ENCODE measurements around the gene STK38. TPM values are rescaled to one million over a fixed set of nuclear protein-coding genes. Genes with fewer than 3 reads are reported as not detected.

The STK38 gene
- total RNA-seq, 2 donors from 2014 or later = 23.1 to 23.2 TPM

DNA sequence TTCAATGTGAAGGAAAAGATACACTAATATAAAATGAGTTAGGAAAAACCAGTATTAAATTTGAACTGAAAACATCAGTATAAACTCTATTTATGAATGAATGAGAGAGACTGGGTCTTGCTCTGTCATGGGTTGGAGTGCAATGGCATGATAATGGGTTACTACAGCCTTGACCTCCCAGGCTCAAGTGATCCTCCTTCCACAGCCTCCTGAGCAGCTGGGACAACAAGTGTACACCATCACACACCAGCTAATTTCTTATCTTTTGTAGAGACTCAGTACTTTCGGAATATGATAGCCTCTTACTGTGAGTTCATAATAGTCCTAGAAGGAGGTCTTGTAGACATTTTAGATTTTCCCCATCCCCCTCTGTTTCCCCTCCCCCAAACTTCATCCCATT is 83.0 kb downstream of the STK38 start:
- H3K4me1 ChIP-seq (ENCODE audit: control insufficient read depth in 1 of 2, low read depth in 2 of 2) = peaks cover 3 to 5% of the 10 kb centered on the region in 2 donors
- no peaks in the 10 kb centered on the region for H3K27me3 ChIP-seq (replicated peaks; ENCODE audit: insufficient read depth)
- peaks cover 3% of the 10 kb centered on the region for H3K36me3 ChIP-seq
- no peak for DNase-seq (ENCODE audit: low spot score)
- TF ChIP-seq, protein P1, sequence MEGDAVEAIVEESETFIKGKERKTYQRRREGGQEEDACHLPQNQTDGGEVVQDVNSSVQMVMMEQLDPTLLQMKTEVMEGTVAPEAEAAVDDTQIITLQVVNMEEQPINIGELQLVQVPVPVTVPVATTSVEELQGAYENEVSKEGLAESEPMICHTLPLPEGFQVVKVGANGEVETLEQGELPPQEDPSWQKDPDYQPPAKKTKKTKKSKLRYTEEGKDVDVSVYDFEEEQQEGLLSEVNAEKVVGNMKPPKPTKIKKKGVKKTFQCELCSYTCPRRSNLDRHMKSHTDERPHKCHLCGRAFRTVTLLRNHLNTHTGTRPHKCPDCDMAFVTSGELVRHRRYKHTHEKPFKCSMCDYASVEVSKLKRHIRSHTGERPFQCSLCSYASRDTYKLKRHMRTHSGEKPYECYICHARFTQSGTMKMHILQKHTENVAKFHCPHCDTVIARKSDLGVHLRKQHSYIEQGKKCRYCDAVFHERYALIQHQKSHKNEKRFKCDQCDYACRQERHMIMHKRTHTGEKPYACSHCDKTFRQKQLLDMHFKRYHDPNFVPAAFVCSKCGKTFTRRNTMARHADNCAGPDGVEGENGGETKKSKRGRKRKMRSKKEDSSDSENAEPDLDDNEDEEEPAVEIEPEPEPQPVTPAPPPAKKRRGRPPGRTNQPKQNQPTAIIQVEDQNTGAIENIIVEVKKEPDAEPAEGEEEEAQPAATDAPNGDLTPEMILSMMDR (IDR thresholded peaks at IDR 0.05) = no peak
- H3K27ac ChIP-seq = no peak overlapping the region
- ATAC-seq (ENCODE audit: insufficient number of reproducible peaks, low FRiP score, low read depth) = no peak
- no peak overlapping the region for H3K4me3 ChIP-seq
- H3K9me3 ChIP-seq = no peaks in the 10 kb centered on the region

DNA sequence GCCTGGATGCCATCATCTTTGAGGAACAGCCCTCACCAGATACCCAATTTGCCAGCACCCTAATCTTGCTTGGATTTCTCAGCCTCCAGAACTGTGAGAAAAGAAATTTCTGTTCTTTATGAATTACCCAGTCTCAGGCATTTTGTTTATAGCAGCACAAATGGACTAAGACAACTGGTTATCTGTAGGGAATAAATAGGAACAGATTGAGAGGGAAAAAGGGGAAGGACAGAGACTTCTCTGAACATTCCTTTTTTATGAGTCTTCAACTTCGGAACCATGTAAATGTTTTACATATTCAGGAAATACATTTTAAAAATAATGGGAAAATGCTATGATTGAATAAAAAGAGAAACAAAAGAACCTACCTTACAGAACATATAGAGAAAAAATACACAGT is 83.6 kb downstream of the STK38 start:
- Histone ChIP-seq H3K4me3 (no peak overlapping the region), H3K27me3 (replicated peaks; ENCODE audit: insufficient read depth) (no peaks in the 10 kb centered on the region), H3K27ac (no peak overlapping the region), H3K4me1 (ENCODE audit: control insufficient read depth in 1 of 2, low read depth in 2 of 2) (peaks cover 3 to 5% of the 10 kb centered on the region in 2 donors), H3K9me3 (no peaks in the 10 kb centered on the region), H3K36me3 (peaks cover 3% of the 10 kb centered on the region)
- TF ChIP-seq, protein P1 (IDR thresholded peaks at IDR 0.05) = no peak
- DNase-seq (ENCODE audit: low spot score) = no peak
- no peak for ATAC-seq (ENCODE audit: insufficient number of reproducible peaks, low FRiP score, low read depth)

DNA sequence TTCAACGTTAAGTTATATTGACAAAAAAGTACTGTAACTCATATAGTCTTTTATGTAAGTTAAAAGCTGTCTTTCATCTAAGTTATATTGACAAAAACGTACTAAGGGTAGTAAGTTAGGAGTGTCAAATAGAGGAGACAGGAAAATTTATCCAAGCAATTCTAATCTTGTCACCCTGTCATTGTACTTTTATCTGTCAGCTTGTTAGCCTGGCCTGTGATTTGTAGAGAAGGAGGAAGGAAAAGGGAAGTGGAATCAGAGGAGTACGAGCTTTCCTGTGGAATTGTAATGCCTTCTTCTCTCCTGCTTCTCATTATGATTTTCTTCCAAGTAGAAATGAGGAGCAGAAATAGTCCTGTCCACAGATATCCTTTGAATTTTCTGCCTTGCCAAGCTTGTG is 85.6 kb downstream of the STK38 start:
- DNase-seq (ENCODE audit: low spot score) = no peak
- TF ChIP-seq, protein P1 (IDR thresholded peaks at IDR 0.05) = no peak
- Histone ChIP-seq H3K4me3 (no peak overlapping the region), H3K9me3 (no peaks in the 10 kb centered on the region), H3K4me1 (ENCODE audit: control insufficient read depth in 1 of 2, low read depth in 2 of 2) (peaks cover 3 to 5% of the 10 kb centered on the region in 2 donors), H3K36me3 (peaks cover 3% of the 10 kb centered on the region), H3K27ac (no peak overlapping the region), H3K27me3 (replicated peaks; ENCODE audit: insufficient read depth) (no peaks in the 10 kb centered on the region)
- ATAC-seq (ENCODE audit: insufficient number of reproducible peaks, low FRiP score, low read depth) = no peak

DNA sequence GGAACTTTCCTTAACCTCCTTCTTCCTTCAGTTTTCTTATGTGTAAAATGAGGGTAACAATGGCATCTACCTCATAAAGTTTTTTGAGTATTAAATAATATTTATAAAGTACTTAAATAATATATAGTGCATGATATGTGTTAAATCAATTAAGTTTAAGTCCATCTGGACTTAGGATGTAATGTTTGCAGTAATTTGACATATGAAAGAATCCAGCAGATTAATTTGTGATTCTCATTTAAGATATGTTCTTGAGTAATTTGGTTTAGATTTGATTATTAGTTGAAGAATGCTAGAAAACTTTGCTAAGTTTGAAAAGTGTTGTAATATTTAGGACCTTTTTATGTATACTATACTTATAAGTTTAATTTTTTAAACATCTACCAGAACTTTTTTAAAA is 86.4 kb downstream of the STK38 start:
- peaks cover 3% of the 10 kb centered on the region for H3K36me3 ChIP-seq
- TF ChIP-seq, protein P1 (IDR thresholded peaks at IDR 0.05) = no peak
- H3K27ac ChIP-seq = no peak overlapping the region
- DNase-seq (ENCODE audit: low spot score) (no peak), ATAC-seq (ENCODE audit: insufficient number of reproducible peaks, low FRiP score, low read depth) (no peak)
- H3K9me3 ChIP-seq = no peaks in the 10 kb centered on the region
- no peak overlapping the region for H3K4me3 ChIP-seq
- no peaks in the 10 kb centered on the region for H3K27me3 ChIP-seq (replicated peaks; ENCODE audit: insufficient read depth)
- peaks cover 3 to 5% of the 10 kb centered on the region in 2 donors for H3K4me1 ChIP-seq (ENCODE audit: control insufficient read depth in 1 of 2, low read depth in 2 of 2)

DNA sequence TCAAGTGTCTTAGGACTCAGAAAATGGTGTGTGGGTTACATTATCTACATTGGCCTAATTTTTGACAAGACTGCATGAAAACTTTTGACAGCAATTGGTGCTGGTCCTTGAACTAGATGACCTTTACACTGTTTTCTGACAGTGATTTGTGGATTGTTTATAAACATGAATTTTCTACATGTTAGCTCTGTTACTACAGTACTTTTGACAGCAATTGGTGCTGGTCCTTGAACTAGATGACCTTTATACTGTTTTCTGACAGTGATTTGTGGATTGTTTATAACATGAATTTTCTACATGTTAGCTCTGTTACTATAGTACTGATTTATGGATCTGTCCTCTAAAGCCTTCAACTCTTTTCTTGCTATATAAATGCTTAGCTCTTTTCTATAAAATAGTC is 87.8 kb downstream of the STK38 start:
- Histone ChIP-seq H3K27ac (no peak overlapping the region), H3K4me3 (no peak overlapping the region), H3K27me3 (replicated peaks; ENCODE audit: insufficient read depth) (no peaks in the 10 kb centered on the region), H3K4me1 (ENCODE audit: control insufficient read depth in 1 of 2, low read depth in 2 of 2) (peaks cover 3 to 15% of the 10 kb centered on the region in 2 donors), H3K9me3 (no peaks in the 10 kb centered on the region), H3K36me3 (peaks cover 3% of the 10 kb centered on the region)
- DNase-seq (ENCODE audit: low spot score) (no peak), ATAC-seq (ENCODE audit: insufficient number of reproducible peaks, low FRiP score, low read depth) (no peak)
- TF ChIP-seq, protein P1 (IDR thresholded peaks at IDR 0.05) = no peak

Measured in thoracic aorta (tissue), 2 donors.